Glutamatergic neuron (in vitro differentiated cells): ENCODE measurements around the gene CEP128. TPM values are rescaled to one million over a fixed set of nuclear protein-coding genes. Genes with fewer than 3 reads are reported as not detected.

ENCODE experiments used
- DNase-seq: peaks from one replicate; pipeline ENCODE4 v3.0.0; 2022
- H3K27ac Mint-ChIP-seq: one replicate; pipeline ENCODE4 v1.8.0; 2020; ENCODE audit warnings: mild to moderate bottlenecking, mixed read lengths, inconsistent platforms; ENCODE audit not compliant: unreplicated experiment
- H3K27me3 Mint-ChIP-seq: one replicate; pipeline ENCODE4 v1.8.0; 2020; ENCODE audit warnings: mild to moderate bottlenecking, moderate library complexity, mixed read lengths, inconsistent platforms; ENCODE audit not compliant: unreplicated experiment
- H3K36me3 Mint-ChIP-seq: one replicate; pipeline ENCODE4 v1.8.0; 2020; ENCODE audit warnings: mild to moderate bottlenecking, mixed read lengths, inconsistent platforms; ENCODE audit not compliant: unreplicated experiment
- H3K4me1 Mint-ChIP-seq: one replicate; pipeline ENCODE4 v1.8.0; 2020; ENCODE audit warnings: mild to moderate bottlenecking, low read depth, mixed read lengths, inconsistent platforms; ENCODE audit not compliant: unreplicated experiment
- H3K4me3 Mint-ChIP-seq: one replicate; pipeline ENCODE4 v1.8.0; 2020; ENCODE audit warnings: mild to moderate bottlenecking, mixed read lengths, inconsistent platforms; ENCODE audit not compliant: unreplicated experiment
- H3K9me3 Mint-ChIP-seq: one replicate; pipeline ENCODE4 v1.8.0; 2020; ENCODE audit warnings: mild to moderate bottlenecking, moderate library complexity, mixed read lengths, inconsistent platforms; ENCODE audit not compliant: unreplicated experiment
- CTCF ChIP-seq: fragments of 200-600 bp; sonication (generic); IDR thresholded peaks from one replicate; pipeline ENCODE4 v1.5.0; 2021; ENCODE audit not compliant: partially characterized antibody, unreplicated experiment
- total RNA-seq: library from RNA; stranded (reverse); fragmentation: NEBNext Ultra II Directional; extraction: Animal tissue kit (Norgen Biotek cat#: 25700); gene quantifications from one replicate; pipeline ENCODE4 v1.2.1, GENCODE V29; 2021; ENCODE audit not compliant: unreplicated experiment

The CEP128 gene
- total RNA-seq, 1 donor from 2014 or later, result 38.5 TPM

- Mint-ChIP-seq H3K4me1 (peaks cover 16% of the 10 kb centered on the region), H3K27ac (no peak overlapping the region), H3K9me3 (no peaks in the 10 kb centered on the region), H3K27me3 (peaks cover 3% of the 10 kb centered on the region), H3K36me3 (no peaks in the 10 kb centered on the region), H3K4me3 (no peak overlapping the region)
- TF ChIP-seq CTCF, result no peak
- DNase-seq, result no peak
Observed at GRCh38 chr14:80468331-80469122, 473.0 kb downstream of the CEP128 start.

GRCh38 chr14:80465546-80466220 is 475.9 kb downstream of the CEP128 start:
- Mint-ChIP-seq H3K27me3 (peaks cover 3% of the 10 kb centered on the region), H3K9me3 (no peaks in the 10 kb centered on the region), H3K4me3 (no peak overlapping the region), H3K27ac (peak overlapping the region; percentile 56), H3K36me3 (no peaks in the 10 kb centered on the region), H3K4me1 (peaks cover 16% of the 10 kb centered on the region)
- TF ChIP-seq CTCF, result no peak
- no peak for DNase-seq

- Mint-ChIP-seq H3K27me3 (peaks cover 3% of the 10 kb centered on the region), H3K9me3 (no peaks in the 10 kb centered on the region), H3K4me1 (peaks cover 16% of the 10 kb centered on the region), H3K4me3 (no peak overlapping the region), H3K27ac (no peak overlapping the region), H3K36me3 (no peaks in the 10 kb centered on the region)
- no peak for DNase-seq
- no peak for TF ChIP-seq CTCF
Observed at GRCh38 chr14:80464531-80465149, 476.9 kb downstream of the CEP128 start.

- Mint-ChIP-seq H3K9me3 (no peaks in the 10 kb centered on the region), H3K4me3 (no peak overlapping the region), H3K27me3 (no peaks in the 10 kb centered on the region), H3K36me3 (peaks cover 10% of the 10 kb centered on the region), H3K27ac (no peak overlapping the region), H3K4me1 (no peaks in the 10 kb centered on the region)
- DNase-seq, result no peak
- TF ChIP-seq CTCF, result no peak
Observed at GRCh38 chr14:80456209-80456608, 485.3 kb downstream of the CEP128 start.

- Mint-ChIP-seq H3K27me3 (no peaks in the 10 kb centered on the region), H3K36me3 (peaks cover 13% of the 10 kb centered on the region), H3K27ac (no peak overlapping the region), H3K4me3 (no peak overlapping the region), H3K9me3 (no peaks in the 10 kb centered on the region), H3K4me1 (no peaks in the 10 kb centered on the region)
- TF ChIP-seq CTCF, result no peak
- DNase-seq, result no peak
Observed at GRCh38 chr14:80455031-80455430, 486.5 kb downstream of the CEP128 start.
